NCI-H446 treated with DMSO at 0.1 percent for 48 hours (cell line): ENCODE results near the gene WNT1.

Experiments used
- DNase-seq: peaks from one replicate; lab custom pipeline; 2025; lab: John Stamatoyannopoulos, UW

The WNT1 gene

GRCh38 chr12:48961801-48962200 is 16.3 kb upstream of the WNT1 start:
- DNase-seq, result no peak

- DNase-seq, result no peak
Measured at GRCh38 chr12:48965298-48965838, 12.8 kb upstream of the WNT1 start.

GRCh38 chr12:48966177-48966895 is 11.8 kb upstream of the WNT1 start:
- no peak for DNase-seq

GRCh38 chr12:48967991-48968390 is 10.1 kb upstream of the WNT1 start:
- no peak for DNase-seq

GRCh38 chr12:48968467-48968866 is 9.7 kb upstream of the WNT1 start:
- no peak for DNase-seq

GRCh38 chr12:48969160-48969771 is 8.9 kb upstream of the WNT1 start:
- DNase-seq, result no peak

GRCh38 chr12:48969833-48970701 is 8.1 kb upstream of the WNT1 start:
- no peak for DNase-seq

- no peak for DNase-seq
Measured at GRCh38 chr12:48970702-48971334, 7.3 kb upstream of the WNT1 start.

GRCh38 chr12:48972213-48972951 is 5.7 kb upstream of the WNT1 start:
- no peak for DNase-seq

GRCh38 chr12:48972952-48973483 is 5.1 kb upstream of the WNT1 start:
- DNase-seq, result no peak

- DNase-seq, result no peak
Measured at GRCh38 chr12:48973531-48973930, 4.6 kb upstream of the WNT1 start.

GRCh38 chr12:48973941-48974673 is 4.0 kb upstream of the WNT1 start:
- no peak for DNase-seq

GRCh38 chr12:48977290-48978281 is 536 bp upstream of the WNT1 start:
- DNase-seq, result no peak

- DNase-seq, result no peak
Measured at GRCh38 chr12:48978741-48979601, 849 bp downstream of the WNT1 start.

- DNase-seq, result no peak
Measured at GRCh38 chr12:48979602-48980388, 1.7 kb downstream of the WNT1 start.

- DNase-seq, result no peak
Measured at GRCh38 chr12:48980389-48980952, 2.3 kb downstream of the WNT1 start.
